ENCODE results near the gene SMC6. TPM values are rescaled to one million over a fixed set of nuclear protein-coding genes. Genes with fewer than 3 reads are reported as not detected.

Gene SMC6
- polyA plus RNA-seq, 6 donors from 2014 or later = 34.4 to 64.8 (median 45.1) TPM

DNA sequence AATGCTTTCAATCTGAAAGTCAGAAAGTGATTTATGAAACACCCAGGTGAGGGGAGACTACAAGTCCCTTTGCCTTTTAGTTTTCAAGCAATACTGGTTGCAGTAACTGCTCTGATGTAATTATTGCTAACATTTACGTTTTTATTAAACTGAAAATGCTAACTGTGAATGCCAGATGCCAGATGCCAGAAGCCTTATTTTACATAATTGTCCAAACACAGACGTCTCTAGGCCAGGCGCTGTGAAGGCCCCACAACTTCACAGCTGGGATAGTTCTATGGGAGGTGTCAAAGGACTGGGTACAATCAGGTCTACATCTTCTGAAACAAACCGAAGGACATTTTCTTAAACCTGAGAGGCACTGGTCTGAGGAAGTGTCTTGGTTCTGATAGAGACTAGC lies 35.2 kb upstream of the SMC6 start:
- no peaks in the 10 kb centered on the region for H3K36me3 Mint-ChIP-seq
- no peak overlapping the region for H3K4me3 Mint-ChIP-seq
- DNase-seq (no peak), ATAC-seq (ENCODE audit: low read depth in 2 of 2) (no peak)
- H3K27ac Mint-ChIP-seq = no peak overlapping the region
- no peaks in the 10 kb centered on the region for H3K9me3 Mint-ChIP-seq
- H3K4me1 Mint-ChIP-seq = peaks cover 7 to 28% (median 13%) of the 10 kb centered on the region in 3 donors
- peaks cover 0 to 10% (median 0%) of the 10 kb centered on the region in 3 donors for H3K27me3 Mint-ChIP-seq

DNA sequence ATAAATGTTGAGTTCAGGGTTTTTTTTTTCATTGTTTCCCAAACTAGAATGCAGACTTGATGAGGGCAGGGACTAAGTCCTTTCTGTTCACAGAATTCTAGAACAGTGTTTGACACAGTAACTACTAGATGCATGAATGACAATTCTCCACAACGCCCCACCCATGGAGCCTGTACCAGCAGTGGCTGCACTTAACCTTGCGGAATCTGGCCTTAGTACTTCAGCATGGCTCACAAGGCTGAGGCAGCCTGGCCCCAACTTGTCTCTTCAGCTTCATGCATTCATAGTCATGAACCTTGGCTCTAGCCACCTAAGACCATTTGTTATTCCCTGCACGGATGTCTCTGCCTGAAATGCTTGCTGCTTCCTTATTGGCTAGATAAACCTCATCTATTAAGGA lies 33.1 kb upstream of the SMC6 start:
- H3K27ac Mint-ChIP-seq = peak overlapping the region in 1 of 6 donors; percentile 24
- no peaks in the 10 kb centered on the region for H3K36me3 Mint-ChIP-seq
- H3K27me3 Mint-ChIP-seq = peaks cover 0 to 10% (median 0%) of the 10 kb centered on the region in 3 donors
- H3K9me3 Mint-ChIP-seq = no peaks in the 10 kb centered on the region
- ATAC-seq (ENCODE audit: low read depth in 2 of 2) = no peak
- H3K4me3 Mint-ChIP-seq = no peak overlapping the region
- H3K4me1 Mint-ChIP-seq = peaks cover 2 to 15% (median 9%) of the 10 kb centered on the region in 3 donors
- no peak for DNase-seq

DNA sequence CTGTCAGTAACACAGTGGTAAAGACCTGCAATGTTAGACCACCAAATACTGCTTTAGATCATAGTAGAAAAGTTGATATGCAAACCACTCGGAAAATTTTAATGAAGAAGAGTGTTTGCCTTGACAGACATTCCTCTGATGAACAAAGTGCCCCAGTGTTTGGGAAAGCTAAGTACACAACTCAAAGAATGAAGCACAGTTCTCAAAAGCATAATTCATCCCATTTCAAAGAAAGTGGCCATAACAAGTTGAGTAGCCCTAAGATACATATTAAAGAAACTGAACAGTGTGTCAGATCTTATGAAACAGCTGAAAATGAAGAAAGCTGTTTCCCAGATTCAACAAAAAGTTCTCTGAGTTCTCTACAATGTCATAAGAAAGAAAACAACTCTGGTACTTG lies 27.9 kb upstream of the SMC6 start:
- no peak overlapping the region for H3K27ac Mint-ChIP-seq
- no peaks in the 10 kb centered on the region for H3K4me1 Mint-ChIP-seq
- no peaks in the 10 kb centered on the region for H3K36me3 Mint-ChIP-seq
- ATAC-seq (ENCODE audit: low read depth in 2 of 2) = no peak
- H3K4me3 Mint-ChIP-seq = no peak overlapping the region
- no peak for DNase-seq
- H3K9me3 Mint-ChIP-seq = no peaks in the 10 kb centered on the region
- no peaks in the 10 kb centered on the region for H3K27me3 Mint-ChIP-seq

DNA sequence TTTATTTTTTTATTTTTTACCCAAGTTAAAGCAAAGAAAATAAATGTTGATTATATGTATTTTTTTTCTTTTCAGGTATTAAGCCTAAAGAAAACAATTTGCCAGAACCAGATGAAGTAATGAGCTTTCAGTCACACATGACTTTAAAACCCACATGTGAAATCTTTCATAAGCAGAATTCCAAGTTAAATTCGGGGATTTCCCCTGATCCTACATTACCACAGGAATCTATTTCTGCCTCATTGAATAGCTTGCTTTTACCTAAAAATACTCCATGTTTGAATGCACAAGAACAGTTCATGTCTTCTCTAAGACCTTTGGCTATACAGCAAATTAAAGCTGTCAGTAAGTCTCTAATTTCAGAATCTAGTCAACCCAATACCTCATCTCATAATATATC lies 26.9 kb upstream of the SMC6 start:
- Mint-ChIP-seq H3K27me3 (no peaks in the 10 kb centered on the region), H3K4me3 (no peak overlapping the region), H3K9me3 (no peaks in the 10 kb centered on the region), H3K4me1 (no peaks in the 10 kb centered on the region), H3K27ac (no peak overlapping the region), H3K36me3 (no peaks in the 10 kb centered on the region)
- DNase-seq (no peak), ATAC-seq (ENCODE audit: low read depth in 2 of 2) (no peak)

DNA sequence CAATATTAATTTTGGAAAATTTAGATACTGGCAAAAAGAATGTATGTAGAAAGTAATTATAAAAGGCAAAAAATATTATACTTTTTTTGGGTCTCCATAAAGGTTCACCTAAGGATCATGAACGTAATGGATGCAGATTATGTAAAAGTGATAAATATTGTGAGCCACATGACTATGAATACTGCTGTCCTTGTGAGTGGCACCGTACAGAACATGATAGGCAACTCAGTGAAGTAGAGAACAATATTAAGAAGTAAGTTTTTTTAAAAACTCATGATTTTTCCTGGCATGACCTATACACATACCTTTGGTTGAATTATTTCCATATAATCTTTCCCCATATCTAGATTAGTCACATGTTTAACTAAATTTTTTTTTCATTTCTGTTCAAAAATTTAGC lies 18.9 kb upstream of the SMC6 start:
- DNase-seq = no peak
- ATAC-seq (ENCODE audit: low read depth in 2 of 2) = no peak
- Mint-ChIP-seq H3K27me3 (no peaks in the 10 kb centered on the region), H3K9me3 (no peaks in the 10 kb centered on the region), H3K36me3 (peaks cover 0 to 15% of the 10 kb centered on the region in 2 donors), H3K4me3 (no peak overlapping the region), H3K4me1 (no peaks in the 10 kb centered on the region), H3K27ac (no peak overlapping the region)

DNA sequence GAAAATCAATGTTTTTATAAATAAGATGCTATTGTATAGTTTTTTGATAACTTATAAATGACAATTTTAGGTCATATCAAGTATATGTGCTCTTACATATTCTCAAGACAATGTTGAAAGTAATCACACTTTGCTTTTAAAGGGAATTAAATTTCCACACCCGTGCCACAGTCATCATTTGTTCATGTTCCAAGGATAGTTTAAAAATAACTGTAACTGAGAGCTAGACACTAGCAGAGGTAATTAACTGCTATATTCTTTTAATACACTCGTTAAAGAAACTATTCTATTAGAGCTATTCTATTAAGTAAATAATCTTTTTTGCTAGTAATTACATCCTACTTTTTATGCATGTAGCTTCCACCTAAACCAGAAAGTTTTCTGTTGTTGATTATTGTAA lies 18.3 kb upstream of the SMC6 start:
- H3K27ac Mint-ChIP-seq = no peak overlapping the region
- peaks cover 0 to 15% of the 10 kb centered on the region in 2 donors for H3K36me3 Mint-ChIP-seq
- no peak for ATAC-seq (ENCODE audit: low read depth in 2 of 2)
- no peak for DNase-seq
- no peaks in the 10 kb centered on the region for H3K27me3 Mint-ChIP-seq
- no peak overlapping the region for H3K4me3 Mint-ChIP-seq
- H3K4me1 Mint-ChIP-seq = no peaks in the 10 kb centered on the region
- H3K9me3 Mint-ChIP-seq = no peaks in the 10 kb centered on the region

DNA sequence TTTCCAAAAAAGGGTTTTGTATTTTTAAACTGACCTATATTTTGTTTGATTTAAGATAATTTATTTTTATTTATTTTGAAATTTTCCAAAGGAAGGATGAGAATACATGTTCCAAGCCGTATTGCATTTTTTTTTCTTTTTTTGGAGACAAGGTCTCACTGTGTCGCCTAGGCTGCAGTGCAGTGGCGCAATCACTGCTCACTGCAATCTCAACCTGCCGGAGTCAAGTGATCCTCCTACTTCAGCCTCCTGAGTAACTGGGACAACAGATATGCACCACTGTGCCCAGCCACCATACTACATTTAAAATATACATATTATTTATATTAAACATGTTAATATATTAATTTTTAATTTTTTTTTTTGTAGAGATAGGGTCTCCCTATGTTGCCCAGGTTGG lies 15.3 kb upstream of the SMC6 start:
- H3K36me3 Mint-ChIP-seq = peaks cover 0 to 9% of the 10 kb centered on the region in 2 donors
- ATAC-seq (ENCODE audit: low read depth in 2 of 2) (no peak), DNase-seq (no peak)
- no peaks in the 10 kb centered on the region for H3K27me3 Mint-ChIP-seq
- H3K9me3 Mint-ChIP-seq = no peaks in the 10 kb centered on the region
- no peaks in the 10 kb centered on the region for H3K4me1 Mint-ChIP-seq
- no peak overlapping the region for H3K27ac Mint-ChIP-seq
- H3K4me3 Mint-ChIP-seq = no peak overlapping the region

DNA sequence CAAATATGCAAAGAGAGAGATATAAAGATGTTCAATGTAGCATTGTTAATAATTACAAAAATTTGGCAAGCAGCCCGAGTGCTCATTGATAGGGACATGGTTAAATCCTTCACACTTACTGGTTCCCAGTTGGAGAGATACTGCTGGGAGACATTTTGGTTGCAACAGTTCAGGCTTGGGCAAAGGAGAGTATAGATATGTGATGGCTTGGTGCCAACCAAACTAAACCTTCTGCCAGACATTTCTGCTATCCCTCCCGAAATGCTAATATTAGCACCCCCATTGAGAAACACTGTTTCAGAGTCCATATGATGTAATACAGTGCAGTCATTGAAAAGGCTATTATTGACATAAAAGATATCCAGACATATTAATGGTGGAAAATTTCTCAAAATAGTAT lies 11.8 kb upstream of the SMC6 start:
- Mint-ChIP-seq H3K27ac (peak overlapping the region in 1 of 6 donors; percentile 51), H3K36me3 (peaks cover 0 to 20% of the 10 kb centered on the region in 2 donors), H3K4me1 (no peaks in the 10 kb centered on the region)

DNA sequence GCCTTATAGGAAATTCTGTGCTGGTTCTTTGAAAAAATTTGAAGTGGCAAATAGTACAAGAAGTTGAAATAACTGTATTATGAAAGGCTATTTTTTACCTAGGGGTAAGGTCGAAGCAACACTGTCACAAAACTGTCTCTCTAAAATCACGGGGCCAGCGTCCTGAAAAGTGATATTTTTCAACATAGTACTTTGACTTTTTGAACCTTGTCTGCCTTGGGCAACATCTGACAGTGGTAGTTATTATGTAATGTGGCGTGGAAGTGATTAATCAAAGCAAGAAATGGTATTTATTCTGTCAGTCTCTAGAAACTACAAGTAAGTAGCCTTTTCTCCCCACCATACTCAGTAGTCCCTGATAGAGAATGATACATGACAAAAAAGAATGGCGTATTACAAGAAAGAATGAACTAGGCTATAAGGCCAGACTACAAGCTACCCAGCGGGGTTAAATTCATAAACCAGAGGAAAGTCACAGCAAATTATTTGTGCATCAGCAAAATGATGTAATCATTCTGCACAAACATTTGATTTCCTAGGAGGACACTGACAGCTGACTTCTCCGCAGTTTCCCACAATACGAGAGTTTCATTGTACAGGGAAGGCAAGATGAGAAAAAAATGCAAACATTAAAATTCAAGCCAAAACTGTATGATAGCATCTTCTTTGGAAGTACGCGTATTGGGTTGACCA lies 10.2 kb upstream of the SMC6 start:
- Mint-ChIP-seq H3K4me3 (no peak overlapping the region), H3K27me3 (no peaks in the 10 kb centered on the region), H3K4me1 (peaks cover 0 to 6% (median 0%) of the 10 kb centered on the region in 3 donors), H3K27ac (no peak overlapping the region), H3K36me3 (peaks cover 0 to 20% of the 10 kb centered on the region in 2 donors), H3K9me3 (no peaks in the 10 kb centered on the region)
- ATAC-seq (ENCODE audit: low read depth in 2 of 2) = no peak
- no peak for DNase-seq

More for the DNA sequence above, 11.8 kb upstream of the SMC6 start:
- Mint-ChIP-seq H3K9me3 (no peaks in the 10 kb centered on the region), H3K27me3 (no peaks in the 10 kb centered on the region), H3K4me3 (no peak overlapping the region)
- ATAC-seq (ENCODE audit: low read depth in 2 of 2) (no peak), DNase-seq (no peak)

DNA sequence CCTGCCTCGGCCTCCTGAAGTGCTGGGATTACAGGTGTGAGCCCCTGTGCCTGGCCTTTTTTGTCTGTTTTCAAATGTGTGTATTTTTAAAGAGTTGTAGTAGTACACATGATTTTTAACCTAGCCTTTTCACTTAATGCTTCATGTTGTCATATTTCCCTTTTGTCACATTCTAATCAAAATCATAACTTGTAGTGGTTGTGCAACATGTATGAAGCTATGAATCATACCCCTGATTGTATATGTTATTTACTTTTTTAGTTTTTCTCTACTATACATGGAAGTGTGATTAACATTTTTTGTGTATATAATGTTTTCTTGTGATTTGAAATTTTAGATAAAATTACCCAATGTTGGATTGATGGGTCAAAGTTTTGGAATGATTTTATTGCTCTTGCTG lies 8.8 kb upstream of the SMC6 start:
- ATAC-seq (ENCODE audit: low read depth in 2 of 2) = no peak
- Mint-ChIP-seq H3K27ac (no peak overlapping the region), H3K4me3 (no peak overlapping the region), H3K36me3 (peaks cover 0 to 16% of the 10 kb centered on the region in 2 donors), H3K9me3 (no peaks in the 10 kb centered on the region), H3K27me3 (no peaks in the 10 kb centered on the region), H3K4me1 (peaks cover 0 to 6% (median 0%) of the 10 kb centered on the region in 3 donors)
- DNase-seq = no peak

DNA sequence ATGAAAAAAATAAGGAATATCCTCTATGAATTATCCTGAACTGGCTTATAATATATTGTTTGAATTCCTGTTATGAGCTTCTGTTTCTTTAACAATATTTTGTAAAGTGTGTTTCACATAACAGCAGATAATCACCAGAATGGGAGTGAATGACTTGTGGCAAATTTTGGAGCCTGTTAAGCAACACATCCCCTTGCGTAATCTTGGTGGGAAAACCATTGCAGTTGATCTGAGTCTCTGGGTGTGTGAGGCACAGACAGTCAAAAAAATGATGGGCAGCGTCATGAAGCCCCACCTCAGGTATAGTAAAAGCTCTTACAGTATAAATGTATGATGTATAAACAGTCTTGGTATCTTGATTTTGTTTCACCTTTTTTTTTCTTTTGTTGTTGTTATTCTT lies 6.2 kb upstream of the SMC6 start:
- ATAC-seq (ENCODE audit: low read depth in 2 of 2) (no peak), DNase-seq (no peak)
- Mint-ChIP-seq H3K27me3 (no peaks in the 10 kb centered on the region), H3K4me3 (peak overlapping the region in 1 of 8 donors; percentile 6), H3K9me3 (no peaks in the 10 kb centered on the region), H3K36me3 (peaks cover 0 to 16% of the 10 kb centered on the region in 2 donors), H3K27ac (no peak overlapping the region), H3K4me1 (peaks cover 1 to 9% (median 4%) of the 10 kb centered on the region in 3 donors)

DNA sequence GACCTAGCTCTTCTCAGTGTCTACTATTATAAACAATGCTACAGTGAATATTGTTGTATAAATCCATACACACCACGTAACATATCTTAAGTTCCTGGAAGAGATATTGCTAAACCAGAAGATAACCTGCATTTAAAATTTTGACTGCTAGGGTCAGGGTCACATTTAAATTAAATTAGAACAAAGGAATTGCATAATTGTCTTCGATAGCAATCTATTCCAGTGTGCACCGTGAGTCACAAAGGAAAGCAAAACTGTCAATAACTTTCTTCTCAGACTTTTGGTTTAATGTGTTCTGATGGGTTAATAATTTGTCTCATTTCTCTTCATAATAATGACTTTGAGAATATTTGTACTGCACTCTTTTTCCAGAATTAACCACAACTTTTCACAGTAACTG lies 4.5 kb upstream of the SMC6 start:
- Mint-ChIP-seq H3K27ac (no peak overlapping the region), H3K27me3 (no peaks in the 10 kb centered on the region), H3K4me3 (no peak overlapping the region), H3K36me3 (peaks cover 0 to 8% of the 10 kb centered on the region in 2 donors), H3K9me3 (no peaks in the 10 kb centered on the region), H3K4me1 (peaks cover 4 to 19% (median 10%) of the 10 kb centered on the region in 3 donors)
- no peak for DNase-seq
- no peak for ATAC-seq (ENCODE audit: low read depth in 2 of 2)

DNA sequence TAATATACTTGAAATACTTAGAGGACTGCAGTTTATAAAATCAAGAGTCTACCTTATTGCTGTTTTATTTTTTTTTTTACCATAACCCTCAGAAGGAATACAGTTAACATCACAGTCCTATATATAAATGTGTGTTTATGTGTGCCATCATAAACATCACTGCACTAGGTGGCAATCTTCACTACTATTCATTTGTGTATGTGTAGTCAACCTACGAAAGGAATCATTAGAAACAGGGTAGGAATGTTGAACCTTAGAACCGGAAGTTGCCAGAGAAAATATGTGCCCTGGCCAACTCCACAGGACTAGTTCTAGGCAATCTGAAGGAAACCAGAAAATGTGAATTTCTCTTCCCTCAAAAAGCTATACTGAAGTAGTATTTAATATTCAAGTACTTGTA lies 3.7 kb upstream of the SMC6 start:
- H3K27me3 Mint-ChIP-seq = no peaks in the 10 kb centered on the region

DNA sequence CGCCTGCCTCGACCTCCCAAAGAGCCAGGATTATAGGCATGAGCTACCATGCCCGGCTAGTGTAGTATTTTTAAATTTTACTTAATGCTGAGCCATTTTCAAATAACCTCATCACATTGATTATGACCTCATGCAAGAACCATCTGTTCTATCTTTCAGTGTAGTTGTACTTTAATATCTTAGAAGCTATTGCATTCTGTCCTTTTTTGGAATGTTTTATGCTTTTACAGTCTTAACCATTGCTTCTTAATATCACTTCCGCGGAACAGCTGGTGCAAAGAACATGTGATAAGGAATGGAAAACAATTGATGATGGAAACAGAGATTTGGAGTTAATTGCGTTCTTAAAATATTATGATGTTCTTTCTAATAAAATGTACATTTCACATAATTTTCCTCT lies 3.1 kb upstream of the SMC6 start:
- peak overlapping the region in 1 of 8 donors; percentile 28 for H3K4me3 Mint-ChIP-seq

More for the DNA sequence above, 3.7 kb upstream of the SMC6 start:
- peaks cover 4 to 27% (median 12%) of the 10 kb centered on the region in 3 donors for H3K4me1 Mint-ChIP-seq
- peaks cover 0 to 7% of the 10 kb centered on the region in 2 donors for H3K36me3 Mint-ChIP-seq
- no peak for ATAC-seq (ENCODE audit: low read depth in 2 of 2)
- H3K9me3 Mint-ChIP-seq = no peaks in the 10 kb centered on the region
- no peak for DNase-seq
- H3K4me3 Mint-ChIP-seq = no peak overlapping the region
- H3K27ac Mint-ChIP-seq = no peak overlapping the region

More for the DNA sequence above, 3.1 kb upstream of the SMC6 start:
- Mint-ChIP-seq H3K9me3 (no peaks in the 10 kb centered on the region), H3K27me3 (no peaks in the 10 kb centered on the region), H3K4me1 (peaks cover 9 to 33% (median 19%) of the 10 kb centered on the region in 3 donors), H3K36me3 (peaks cover 0 to 7% of the 10 kb centered on the region in 2 donors), H3K27ac (no peak overlapping the region)
- no peak for DNase-seq
- no peak for ATAC-seq (ENCODE audit: low read depth in 2 of 2)

All from naive B cell (primary cell).